Occipital lobe (tissue), 2 donors: Measurements from ENCODE around the gene GRAMD1B. TPM values are rescaled to one million over a fixed set of nuclear protein-coding genes. Genes with fewer than 3 reads are reported as not detected.

ENCODE experiments used
- DNase-seq: peaks from one replicate; lab custom pipeline; 2025; lab: John Stamatoyannopoulos, UW
- total RNA-seq: library from RNA; depleted of rRNA; stranded (reverse); fragments of >200 nt; gene quantifications from one replicate; pipeline ENCODE4 v1.2.3, GENCODE V29; 2014

GRAMD1B gene
- total RNA-seq, 1 donor from 2014 or later = 59.9 TPM

DNA sequence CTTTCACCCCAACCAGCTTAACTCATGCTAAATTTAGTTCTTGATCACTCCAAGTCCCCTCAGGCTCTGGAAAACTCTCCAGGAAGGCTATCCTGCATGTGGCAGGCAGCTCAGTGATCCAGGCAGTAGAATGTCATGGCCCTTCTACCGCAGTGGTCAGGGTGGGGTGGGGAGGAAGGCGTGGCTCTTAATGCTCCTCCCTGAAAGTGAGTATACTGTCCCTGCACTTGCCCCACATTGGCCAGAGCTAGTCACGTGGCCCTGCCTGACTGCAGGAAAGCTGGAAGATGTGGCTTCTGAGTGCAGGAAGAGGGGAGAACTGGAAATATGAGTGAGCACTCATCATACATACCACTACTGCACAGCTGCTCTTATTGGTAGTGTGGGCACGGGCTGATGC, 102.1 kb downstream of the GRAMD1B start:
- DNase-seq = no peak

DNA sequence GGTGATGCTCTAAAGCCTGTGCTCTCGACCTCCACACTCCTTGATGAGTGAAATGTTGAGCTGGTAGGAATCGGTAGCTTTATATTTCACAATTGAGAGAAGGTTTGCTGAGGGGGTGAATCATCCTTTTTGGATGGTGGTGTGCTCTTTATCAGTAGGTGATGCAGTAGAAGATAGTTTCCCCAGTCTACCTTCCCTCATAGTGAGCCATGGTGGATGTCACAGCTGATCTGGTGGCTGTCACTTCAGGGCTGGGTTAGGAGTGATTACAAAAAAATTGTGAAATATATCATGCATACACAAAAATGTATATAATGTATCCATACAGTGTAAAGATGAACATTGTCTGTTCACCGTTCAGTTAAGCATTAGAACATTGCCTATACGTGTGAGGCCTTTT, 105.3 kb downstream of the GRAMD1B start:
- no peak for DNase-seq

GRCh38 chr11:123536690-123537437, 106.8 kb downstream of the GRAMD1B start:
- DNase-seq = no peak

- DNase-seq = no peak
Observed at GRCh38 chr11:123537726-123538125, 107.7 kb downstream of the GRAMD1B start.

- no peak for DNase-seq
Observed at GRCh38 chr11:123543797-123544196, 113.7 kb downstream of the GRAMD1B start.

DNA sequence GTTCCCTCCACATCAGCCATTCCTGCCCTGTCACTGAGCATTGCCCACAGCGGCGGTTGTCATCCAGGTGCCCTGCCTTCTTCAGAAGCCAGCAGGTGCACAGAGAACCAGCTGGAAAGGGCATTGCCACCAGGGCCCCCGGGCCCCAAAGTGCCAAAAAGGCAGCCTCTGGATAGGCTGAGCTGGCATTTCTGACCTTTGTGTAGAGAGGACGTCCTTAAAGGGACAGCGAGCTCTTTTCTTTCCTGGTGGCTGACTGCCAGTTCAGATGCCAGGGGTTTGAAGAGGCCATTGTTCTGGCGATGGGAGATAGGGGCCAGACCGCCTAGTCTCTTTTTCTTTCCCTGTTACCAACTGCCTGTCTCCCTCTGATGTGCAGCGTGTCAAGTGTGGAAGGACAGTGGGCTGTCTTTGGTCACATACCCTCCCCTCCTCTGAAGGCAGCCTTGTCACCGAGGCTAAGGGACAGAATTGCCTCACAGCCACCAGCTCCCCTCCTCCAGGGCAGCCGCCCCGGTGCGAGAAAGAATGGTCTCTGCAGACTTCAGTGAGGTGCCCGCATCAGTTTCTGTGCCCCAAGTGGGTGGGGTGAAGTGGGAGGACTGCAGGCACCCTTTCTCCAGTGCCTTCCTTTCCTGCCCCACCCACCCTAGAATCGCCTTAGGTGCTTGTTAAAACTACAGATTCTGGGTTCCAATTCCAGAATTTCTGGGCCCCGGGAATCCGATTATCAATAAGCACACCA, 114.7 kb downstream of the GRAMD1B start:
- DNase-seq = no peak

GRCh38 chr11:123545726-123546270, 115.7 kb downstream of the GRAMD1B start:
- DNase-seq = no peak

DNA sequence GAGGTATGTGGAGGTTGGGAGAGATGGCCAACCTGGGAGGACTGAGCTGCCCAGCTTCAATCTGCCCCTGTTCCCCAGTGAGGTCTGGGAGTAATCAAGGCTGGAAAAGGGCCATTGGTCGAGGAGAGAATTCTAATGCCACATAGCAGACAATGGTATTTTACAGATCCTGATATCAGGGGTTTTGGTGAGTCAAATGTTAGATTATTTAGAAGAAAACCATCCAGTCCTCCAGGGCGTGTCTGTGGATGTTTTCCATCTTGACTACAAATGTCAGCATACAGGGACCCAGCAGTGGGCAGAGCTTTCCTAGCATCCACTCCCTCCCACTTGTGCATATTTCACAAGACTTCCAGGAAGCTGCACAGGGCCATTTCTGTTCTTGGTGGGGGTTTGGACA, 116.4 kb downstream of the GRAMD1B start:
- no peak for DNase-seq

- no peak for DNase-seq
Observed at GRCh38 chr11:123547180-123547579, 117.1 kb downstream of the GRAMD1B start.

DNA sequence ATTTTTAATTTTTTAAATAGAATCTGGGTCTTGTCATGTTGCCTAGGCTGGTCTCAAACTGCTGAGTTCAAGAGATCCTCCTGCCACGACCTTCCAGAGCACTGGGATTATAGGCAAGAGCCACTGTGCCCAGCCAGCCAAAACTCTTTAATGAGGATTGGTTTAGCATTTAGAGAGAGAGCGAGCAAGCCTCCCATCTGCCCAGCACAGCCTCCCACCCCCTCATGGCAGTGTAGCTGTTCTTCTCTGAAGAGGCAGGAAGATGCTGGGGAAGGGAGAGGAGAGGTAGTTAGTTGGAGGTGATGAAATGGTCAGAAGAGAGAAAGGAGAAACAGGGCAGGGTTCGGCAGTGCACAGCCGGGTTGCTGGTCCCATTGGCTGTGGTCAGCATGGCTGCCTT, 118.7 kb downstream of the GRAMD1B start:
- DNase-seq = no peak

GRCh38 chr11:123549926-123550917, 120.2 kb downstream of the GRAMD1B start:
- no peak for DNase-seq

DNA sequence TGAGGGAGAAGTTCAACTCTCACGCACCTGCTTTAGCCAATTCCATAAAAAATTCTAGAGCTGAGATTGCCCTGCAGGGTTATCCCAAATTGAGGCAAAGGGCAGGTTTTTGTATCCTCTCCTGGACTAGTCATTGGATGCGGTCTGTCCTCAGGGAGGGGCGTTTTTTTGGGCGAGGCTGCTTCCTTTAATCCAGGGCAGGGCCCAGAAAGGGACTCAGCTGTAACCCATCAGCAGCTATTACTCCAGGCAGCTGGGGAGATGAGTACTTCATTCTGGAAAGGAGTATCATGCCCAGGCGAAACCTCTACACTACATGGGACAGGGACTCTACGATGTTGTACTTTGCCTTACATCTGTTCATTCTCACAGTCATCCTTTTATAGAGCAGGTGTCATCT, 121.0 kb downstream of the GRAMD1B start:
- no peak for DNase-seq

DNA sequence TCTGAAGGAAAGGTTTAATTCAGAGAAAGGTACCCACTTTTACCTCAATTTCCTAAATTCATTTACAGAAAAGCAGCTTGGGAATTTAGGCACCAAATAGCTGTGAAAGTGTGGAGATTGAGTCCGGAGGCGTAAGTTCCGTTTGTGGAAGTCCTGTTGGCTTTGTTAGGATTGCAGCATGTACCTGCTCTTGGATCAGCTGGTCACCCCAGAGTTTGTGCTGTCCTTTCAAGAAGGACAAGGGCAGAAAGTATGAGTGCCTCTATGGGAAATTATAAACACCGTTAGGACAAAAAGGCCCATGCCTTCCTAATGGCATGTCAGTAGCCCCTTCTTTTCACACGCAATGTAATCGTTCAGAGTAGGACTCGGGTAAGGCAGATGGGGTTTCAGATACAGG, 126.6 kb downstream of the GRAMD1B start:
- DNase-seq = no peak

DNA sequence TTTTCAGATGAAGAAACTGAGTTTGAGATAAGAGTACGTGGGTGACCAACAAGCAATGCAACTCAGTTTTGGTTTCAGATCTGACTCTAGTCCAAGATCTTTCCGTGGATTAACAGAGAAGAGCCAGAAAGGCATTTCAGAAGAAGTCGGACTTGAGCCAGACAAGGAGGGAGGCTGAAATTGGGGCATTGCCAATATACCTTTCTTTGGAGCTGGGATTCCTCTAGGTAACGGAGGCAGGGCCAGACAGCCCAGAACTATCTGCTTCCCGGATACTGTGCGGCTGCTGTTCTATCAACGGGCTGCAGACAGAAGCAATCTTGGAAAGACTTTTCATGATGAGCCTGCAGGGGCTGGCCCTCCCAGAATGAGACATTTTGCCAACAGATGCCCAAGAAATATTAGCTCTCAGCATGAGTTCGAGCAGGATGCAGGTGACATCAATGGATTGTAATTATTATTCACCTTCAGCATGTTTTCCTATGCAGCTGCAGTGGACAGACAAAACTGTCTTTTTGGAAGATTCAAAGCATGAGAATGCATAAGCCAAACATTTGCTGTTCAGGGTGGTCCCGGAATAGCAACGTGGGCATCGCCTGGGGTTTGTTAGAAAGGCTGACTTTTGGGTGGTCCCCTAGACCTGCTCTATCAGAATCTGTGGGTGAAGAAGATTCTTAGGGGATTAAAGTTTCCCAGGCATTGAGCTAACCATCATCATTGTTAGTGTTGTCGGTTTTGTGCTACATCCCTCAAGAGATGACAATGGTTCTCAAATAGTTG, 128.7 kb downstream of the GRAMD1B start:
- no peak for DNase-seq

DNA sequence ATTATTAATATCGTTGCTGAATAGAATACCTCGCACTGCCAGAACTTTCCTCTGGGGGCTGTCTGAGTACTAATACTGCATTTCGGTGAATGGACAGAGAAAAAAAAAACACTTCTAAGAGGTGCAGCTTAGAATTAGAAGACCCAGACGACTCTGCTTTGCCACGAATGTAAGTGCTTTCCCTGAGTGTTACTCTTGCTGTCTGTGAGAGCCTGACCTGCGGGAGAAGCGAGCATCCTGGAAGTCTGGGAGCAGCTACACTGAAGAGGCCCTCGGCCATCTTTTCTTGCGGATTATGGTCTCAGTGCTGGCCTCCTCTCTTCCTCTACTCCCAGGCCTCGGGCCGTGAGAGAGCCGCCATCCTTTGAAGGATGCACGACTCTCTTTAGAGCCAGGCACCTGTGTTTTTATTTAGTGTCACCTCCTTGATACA, 129.5 kb downstream of the GRAMD1B start:
- no peak for DNase-seq

- DNase-seq = peak; percentile 86
Observed at GRCh38 chr11:123560006-123560405, 129.9 kb downstream of the GRAMD1B start.

GRCh38 chr11:123561431-123561800, 131.3 kb downstream of the GRAMD1B start:
- DNase-seq = no peak

- no peak for DNase-seq
Observed at GRCh38 chr11:123562158-123562557, 132.1 kb downstream of the GRAMD1B start.

GRCh38 chr11:123562829-123563228, 132.8 kb downstream of the GRAMD1B start:
- no peak for DNase-seq

GRCh38 chr11:123564221-123564620, 134.2 kb downstream of the GRAMD1B start:
- DNase-seq = no peak

- DNase-seq = no peak
Observed at GRCh38 chr11:123566852-123567251, 136.8 kb downstream of the GRAMD1B start.
